B cell (primary cell): ENCODE data around the gene STPG1. TPM values are rescaled to one million over a fixed set of nuclear protein-coding genes. Genes with fewer than 3 reads are reported as not detected.

Source experiments
- ATAC-seq: fragments of 200-7000 bp; cut with Tn5 transposase; one replicate; pipeline ENCODE4 v1.10.0; 2021; ENCODE audit warnings: low read depth, mild to moderate bottlenecking, moderate number of reproducible peaks, moderate library complexity
- CTCF ChIA-PET: fragments of 350-600 bp; sonication (Branson Sonifier 250); formaldehyde crosslinking; loops from one replicate; lab custom pipeline; 2021; ENCODE audit warnings: antibody characterized with exemption, inconsistent platforms; lab: Charles Lee
- POLR2A ChIA-PET: fragments of 350-600 bp; sonication (Branson Sonifier 250); formaldehyde crosslinking; loops from one replicate; lab custom pipeline; 2021; ENCODE audit warnings: antibody characterized with exemption; lab: Charles Lee
- DNase-seq: peaks from one replicate; pipeline ENCODE4 v3.0.0; 2013
- H2AFZ ChIP-seq: 2 replicates; pipeline ENCODE4 v1.6.1; 2012; ENCODE audit warnings: mild to moderate bottlenecking, low read depth, low read length; ENCODE audit not compliant: insufficient read depth, poor library complexity, severe bottlenecking
- H3K27ac ChIP-seq, 2 donors: 1 replicate in 1 of 2; 2 replicates in 1 of 2; pipeline ENCODE4 v1.5.1; 2012 to 2013; ENCODE audit warnings: low read length in 2 of 2, mild to moderate bottlenecking in 2 of 2, moderate library complexity in 1 of 2
- H3K27me3 ChIP-seq, 4 experiments: fragments of 200-600 bp in 1 of 4; sonication (generic) in 1 of 4; replicated peaks in 1 of 4; 1 replicate in 2 of 4; 2 replicates in 2 of 4; pipeline versions ENCODE4 v1.6.1 to v1.7.0; 2013 to 2016; ENCODE audit warnings: low read length in 3 of 4, mild to moderate bottlenecking in 2 of 4, mixed read lengths in 1 of 4, moderate library complexity in 1 of 4; ENCODE audit not compliant: insufficient read depth in 4 of 4, control insufficient read depth in 3 of 4; ENCODE audit errors: control extremely low read depth in 1 of 4
- H3K36me3 ChIP-seq, 2 experiments: replicated peaks in 1 of 2; 1 replicate in 1 of 2; 2 replicates in 1 of 2; pipeline versions ENCODE4 v1.6.1 to v1.7.1; 2013; ENCODE audit warnings: low read length in 1 of 2; ENCODE audit not compliant: insufficient read depth in 2 of 2, control insufficient read depth in 1 of 2; ENCODE audit errors: control extremely low read depth in 1 of 2, extremely low read depth in 1 of 2
- H3K4me1 ChIP-seq, 2 donors: fragments of 200-600 bp in 1 of 2; sonication (generic) in 1 of 2; 1 replicate in 1 of 2; 2 replicates in 1 of 2; pipeline versions ENCODE4 v1.5.1 to v1.6.1; 2013 to 2017; ENCODE audit warnings: low read length in 2 of 2; ENCODE audit not compliant: control insufficient read depth in 2 of 2, insufficient read depth in 2 of 2
- H3K4me2 ChIP-seq: replicated peaks from 2 replicates; pipeline ENCODE3; 2012; ENCODE audit warnings: mild to moderate bottlenecking, low read depth, low read length; ENCODE audit not compliant: poor library complexity, severe bottlenecking
- H3K4me3 ChIP-seq, 5 experiments: fragments of 200-600 bp in 1 of 5; sonication (generic) in 1 of 5; 1 replicate in 3 of 5; 2 replicates in 2 of 5; pipeline versions ENCODE4 v1.5.1 to v1.7.0; 2011 to 2016; ENCODE audit warnings: low read length in 4 of 5, mild to moderate bottlenecking in 4 of 5, low read depth in 2 of 5, control low read depth in 1 of 5, moderate library complexity in 1 of 5; ENCODE audit not compliant: insufficient read depth in 1 of 5; ENCODE audit errors: control extremely low read depth in 1 of 5, extremely low read depth in 1 of 5
- H3K79me2 ChIP-seq: fragments of 200-600 bp; sonication (generic); one replicate; pipeline ENCODE4 v1.6.0; 2016; ENCODE audit warnings: low read length; ENCODE audit not compliant: control insufficient read depth, insufficient read depth
- H3K9ac ChIP-seq: fragments of 200-600 bp; sonication (generic); 2 replicates; pipeline ENCODE4 v1.6.1; 2017; ENCODE audit warnings: mild to moderate bottlenecking, low read length, moderate library complexity
- H3K9me3 ChIP-seq, 3 donors: one replicate each; pipeline versions ENCODE4 v1.6.1 to v1.7.1; 2013; ENCODE audit warnings: low read length in 2 of 3; ENCODE audit not compliant: control insufficient read depth in 2 of 3, insufficient read depth in 1 of 3; ENCODE audit errors: control extremely low read depth in 1 of 3
- H4K20me1 ChIP-seq: 2 replicates; pipeline ENCODE4 v1.6.0; 2012; ENCODE audit warnings: mild to moderate bottlenecking, low read length; ENCODE audit not compliant: insufficient read depth, control insufficient read depth, poor library complexity, severe bottlenecking
- H3K27ac Mint-ChIP-seq: one replicate; pipeline ENCODE4 v1.8.0; 2021; ENCODE audit warnings: mixed read lengths
- H3K27me3 Mint-ChIP-seq: one replicate; pipeline ENCODE4 v1.8.0; 2021; ENCODE audit warnings: mixed read lengths
- H3K4me1 Mint-ChIP-seq: one replicate; pipeline ENCODE4 v1.8.0; 2021; ENCODE audit warnings: mixed read lengths
- H3K4me3 Mint-ChIP-seq: one replicate; pipeline ENCODE4 v1.8.0; 2021; ENCODE audit warnings: mixed read lengths
- H3K9me3 Mint-ChIP-seq: one replicate; pipeline ENCODE4 v1.8.0; 2022; ENCODE audit warnings: mixed read lengths; ENCODE audit not compliant: insufficient read depth
- EZH2 ChIP-seq: IDR thresholded peaks from 2 replicates; pipeline ENCODE4 v1.6.1; 2012; ENCODE audit warnings: borderline replicate concordance, low read depth, mild to moderate bottlenecking, moderate library complexity, low read length; ENCODE audit not compliant: insufficient read depth, poor library complexity, severe bottlenecking
- WGBS: methylation state at CpG from one replicate; pipeline ENCODE4 v1.1.5; 2013; ENCODE audit warnings: missing lambda C conversion rate; ENCODE audit not compliant: insufficient coverage; 5-methylcytosine and 5-hydroxymethylcytosine counted together
- intact Hi-C: fragments of 100-400 bp; cut with micrococcal nuclease; formaldehyde crosslinking; loops from one replicate; pipeline ENCODE4 v1.10.0; 2022
- polyA plus RNA-seq: library from polyadenylated mRNA; depleted of rRNA; stranded (reverse); fragments of >200 nt; gene quantifications from 2 replicates; pipeline ENCODE4 v1.2.3, GENCODE V29; 2012
- total RNA-seq, 2 donors: library from RNA; stranded (reverse); fragments of 120-200 nt in 1 of 2; gene quantifications; 1 replicate in 1 of 2; 2 replicates in 1 of 2; pipeline versions ENCODE4 v1.2.3 to v1.2.4, GENCODE V29; 2013 to 2022
- TF ChIP-seq, protein P1 (sequence below): fragments of 200-600 bp; IDR thresholded peaks from one replicate; pipeline ENCODE4 v1.8.0; 2022; ENCODE audit warnings: antibody characterized with exemption, mild to moderate bottlenecking

STPG1 gene
- total and polyA plus RNA-seq, 2 donors (not counting 1 experiment from before 2014, with no cell fraction given) = 4.6 to 6.1 TPM

- Histone ChIP-seq H3K9ac (no peak overlapping the region), H2AFZ (no peak overlapping the region), H3K27me3 (no peaks in the 10 kb centered on the region), H4K20me1 (peaks cover 15% of the 10 kb centered on the region), H3K79me2 (peaks cover 13% of the 10 kb centered on the region), H3K36me3 (peaks cover 3 to 41% of the 10 kb centered on the region in 2 experiments), H3K9me3 (no peaks in the 10 kb centered on the region), H3K4me2 (no peak overlapping the region), H3K4me3 (no peak overlapping the region), H3K4me1 (no peaks in the 10 kb centered on the region), H3K27ac (no peak overlapping the region)
- TF ChIP-seq, protein P1, sequence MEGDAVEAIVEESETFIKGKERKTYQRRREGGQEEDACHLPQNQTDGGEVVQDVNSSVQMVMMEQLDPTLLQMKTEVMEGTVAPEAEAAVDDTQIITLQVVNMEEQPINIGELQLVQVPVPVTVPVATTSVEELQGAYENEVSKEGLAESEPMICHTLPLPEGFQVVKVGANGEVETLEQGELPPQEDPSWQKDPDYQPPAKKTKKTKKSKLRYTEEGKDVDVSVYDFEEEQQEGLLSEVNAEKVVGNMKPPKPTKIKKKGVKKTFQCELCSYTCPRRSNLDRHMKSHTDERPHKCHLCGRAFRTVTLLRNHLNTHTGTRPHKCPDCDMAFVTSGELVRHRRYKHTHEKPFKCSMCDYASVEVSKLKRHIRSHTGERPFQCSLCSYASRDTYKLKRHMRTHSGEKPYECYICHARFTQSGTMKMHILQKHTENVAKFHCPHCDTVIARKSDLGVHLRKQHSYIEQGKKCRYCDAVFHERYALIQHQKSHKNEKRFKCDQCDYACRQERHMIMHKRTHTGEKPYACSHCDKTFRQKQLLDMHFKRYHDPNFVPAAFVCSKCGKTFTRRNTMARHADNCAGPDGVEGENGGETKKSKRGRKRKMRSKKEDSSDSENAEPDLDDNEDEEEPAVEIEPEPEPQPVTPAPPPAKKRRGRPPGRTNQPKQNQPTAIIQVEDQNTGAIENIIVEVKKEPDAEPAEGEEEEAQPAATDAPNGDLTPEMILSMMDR = no peak
- no peak for TF ChIP-seq EZH2
- POLR2A ChIA-PET = no interaction called here
- Mint-ChIP-seq H3K4me1 (no peaks in the 10 kb centered on the region), H3K27ac (no peak overlapping the region), H3K9me3 (no peaks in the 10 kb centered on the region), H3K4me3 (no peak overlapping the region), H3K27me3 (no peaks in the 10 kb centered on the region)
- CTCF ChIA-PET = no interaction called here
- intact Hi-C loops = no loop called here
- WGBS = 95% methylated on average over 2 of the region's 2 CpGs
- DNase-seq (no peak), ATAC-seq (no peak)
Measured at GRCh38 chr1:24440436-24440835, 26.9 kb upstream of the STPG1 start.

DNA sequence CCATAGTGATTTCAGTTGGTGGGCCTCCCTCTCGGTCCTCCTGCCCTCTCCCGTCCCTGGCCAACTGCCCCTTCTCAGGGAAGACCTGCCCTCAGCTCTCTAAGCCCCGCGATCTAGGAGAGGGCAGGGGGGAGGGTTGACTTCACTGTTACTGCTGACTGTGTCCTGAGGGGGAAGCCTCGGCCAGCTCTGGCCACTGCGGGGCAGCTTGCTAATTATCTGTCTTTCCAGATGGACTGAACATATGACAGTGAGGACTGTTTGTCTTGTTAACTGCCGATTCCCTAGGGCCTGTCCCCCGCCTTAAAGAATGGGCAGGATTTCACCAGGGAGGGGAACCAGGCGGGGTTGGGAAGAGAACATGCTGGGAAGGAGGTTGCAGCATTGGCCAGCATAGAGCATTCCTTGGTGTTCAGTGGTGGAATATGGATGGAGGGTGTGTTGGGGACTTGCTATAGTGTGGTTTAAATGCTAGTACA lies 24.9 kb upstream of the STPG1 start:
- CTCF ChIA-PET = interaction anchor here (0.8 kb wide), 1 partner anchor 102 kb away, joined by 3 read pairs; no protein-coding TSS in a partner anchor
- Histone ChIP-seq H3K27ac (no peak overlapping the region), H3K36me3 (peaks cover 3 to 25% of the 10 kb centered on the region in 2 experiments), H3K9me3 (no peaks in the 10 kb centered on the region), H3K4me2 (no peak overlapping the region), H2AFZ (no peak overlapping the region), H4K20me1 (peaks cover 22% of the 10 kb centered on the region), H3K27me3 (no peaks in the 10 kb centered on the region), H3K9ac (no peak overlapping the region), H3K79me2 (peaks cover 16% of the 10 kb centered on the region), H3K4me3 (no peak overlapping the region), H3K4me1 (no peaks in the 10 kb centered on the region)
- H3K4me1 Mint-ChIP-seq = no peaks in the 10 kb centered on the region
- H3K9me3 Mint-ChIP-seq = no peaks in the 10 kb centered on the region
- H3K4me3 Mint-ChIP-seq = no peak overlapping the region
- no peak overlapping the region for H3K27ac Mint-ChIP-seq
- over 99% methylated on average over 9 of the region's 9 CpGs for WGBS
- TF ChIP-seq, protein P1 = no peak
- no peak for TF ChIP-seq EZH2
- POLR2A ChIA-PET = no interaction called here
- intact Hi-C loops = no loop called here
- H3K27me3 Mint-ChIP-seq = no peaks in the 10 kb centered on the region
- no peak for ATAC-seq
- DNase-seq = no peak
